Colonic mucosa (tissue), 4 donors: ENCODE measurements around the gene TOB2. TPM values are rescaled to one million over a fixed set of nuclear protein-coding genes. Genes with fewer than 3 reads are reported as not detected.
"Not testable (repeated sequence)": the region's sequence is repeated elsewhere in the genome, so short reads cannot be mapped to it uniquely, and the experiment has no call there.

Experiments used
- DNase-seq: peaks from one replicate; pipeline ENCODE4 v3.0.0-alpha.2; 2020
- H3K27ac ChIP-seq: fragments of 200-600 bp; one replicate; pipeline ENCODE4 v1.8.0; 2021
- H3K27me3 ChIP-seq: fragments of 200-600 bp; one replicate; pipeline ENCODE4 v1.8.0; 2021
- H3K36me3 ChIP-seq: fragments of 200-600 bp; one replicate; pipeline ENCODE4 v1.8.0; 2021
- H3K4me1 ChIP-seq: fragments of 200-600 bp; one replicate; pipeline ENCODE4 v1.8.0; 2021; ENCODE audit warnings: mild to moderate bottlenecking
- H3K4me3 ChIP-seq: fragments of 200-600 bp; one replicate; pipeline ENCODE4 v1.8.0; 2021
- H3K9ac ChIP-seq, 2 donors: one replicate each; pipeline ENCODE4 v1.7.0; 2013; ENCODE audit warnings: control low read depth in 2 of 2, low read depth in 2 of 2, low read length in 2 of 2
- H3K9me3 ChIP-seq: fragments of 200-600 bp; one replicate; pipeline ENCODE4 v1.8.0; 2021
- intact Hi-C: fragments of 100-400 bp; cut with DNase I; formaldehyde crosslinking; loops from one replicate; pipeline ENCODE4 v1.14.1; 2022
- total RNA-seq, 2 donors: library from RNA; stranded (reverse); fragmentation: NEBNext Ultra II Directional in 1 of 2; extraction: Animal tissue kit (Norgen Biotek cat#: 25700) in 1 of 2; gene quantifications; one replicate each; pipeline ENCODE4 v1.2.1, GENCODE V29; 2021
- TF ChIP-seq, protein P1 (sequence below): fragments of 200-600 bp; IDR thresholded peaks from one replicate; pipeline ENCODE4 v1.8.0; 2022; ENCODE audit warnings: antibody characterized with exemption, mild to moderate bottlenecking
- donor health status: healthy.
- donor health status: DM: no; HTN: no; CAD: no.
- donor health status: DM: no; HTN: no; CAD: no.

The TOB2 gene
- total RNA-seq, 2 donors from 2014 or later: 63.2 to 66.1 TPM

DNA sequence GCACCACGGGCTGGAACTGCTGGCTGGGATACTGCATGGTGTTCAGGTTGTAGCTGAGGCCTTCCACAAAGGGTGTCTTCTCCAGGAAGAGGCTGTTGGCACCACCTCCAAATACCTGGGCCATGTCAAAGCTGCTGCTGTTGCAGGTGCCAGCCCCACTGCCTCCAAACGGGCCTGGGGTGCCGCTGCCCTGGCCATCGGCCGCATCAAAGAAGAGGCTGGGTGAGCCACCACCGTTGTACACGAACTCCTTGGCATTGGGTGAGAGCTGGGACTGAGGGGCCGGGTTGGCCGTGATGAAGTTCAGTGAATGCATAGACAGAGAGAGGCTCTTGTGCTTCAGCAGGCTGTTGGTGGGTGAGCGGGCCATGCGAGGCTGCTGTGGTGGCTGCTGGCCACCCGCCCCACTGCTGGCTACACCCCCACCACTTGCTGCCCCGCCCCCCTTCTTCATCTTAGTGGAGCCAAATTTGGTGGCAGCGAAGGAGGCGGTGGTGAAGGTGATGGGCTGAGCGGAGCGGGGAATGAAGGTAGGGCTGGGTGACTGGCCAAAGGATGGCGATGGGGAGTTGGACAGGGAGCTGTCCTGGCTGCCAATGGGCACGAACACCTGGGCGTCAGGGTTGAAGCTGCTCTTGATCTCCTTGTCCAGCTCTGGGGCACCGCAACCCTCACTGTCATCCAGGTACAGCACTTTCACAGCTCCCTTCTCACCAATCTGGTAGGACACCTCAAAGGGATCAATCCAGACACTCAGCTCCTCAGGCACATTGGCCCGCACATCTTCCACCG is 10.1 kb downstream of the TOB2 start:
- no peaks in the 10 kb centered on the region for H3K27me3 ChIP-seq
- TF ChIP-seq, protein P1, sequence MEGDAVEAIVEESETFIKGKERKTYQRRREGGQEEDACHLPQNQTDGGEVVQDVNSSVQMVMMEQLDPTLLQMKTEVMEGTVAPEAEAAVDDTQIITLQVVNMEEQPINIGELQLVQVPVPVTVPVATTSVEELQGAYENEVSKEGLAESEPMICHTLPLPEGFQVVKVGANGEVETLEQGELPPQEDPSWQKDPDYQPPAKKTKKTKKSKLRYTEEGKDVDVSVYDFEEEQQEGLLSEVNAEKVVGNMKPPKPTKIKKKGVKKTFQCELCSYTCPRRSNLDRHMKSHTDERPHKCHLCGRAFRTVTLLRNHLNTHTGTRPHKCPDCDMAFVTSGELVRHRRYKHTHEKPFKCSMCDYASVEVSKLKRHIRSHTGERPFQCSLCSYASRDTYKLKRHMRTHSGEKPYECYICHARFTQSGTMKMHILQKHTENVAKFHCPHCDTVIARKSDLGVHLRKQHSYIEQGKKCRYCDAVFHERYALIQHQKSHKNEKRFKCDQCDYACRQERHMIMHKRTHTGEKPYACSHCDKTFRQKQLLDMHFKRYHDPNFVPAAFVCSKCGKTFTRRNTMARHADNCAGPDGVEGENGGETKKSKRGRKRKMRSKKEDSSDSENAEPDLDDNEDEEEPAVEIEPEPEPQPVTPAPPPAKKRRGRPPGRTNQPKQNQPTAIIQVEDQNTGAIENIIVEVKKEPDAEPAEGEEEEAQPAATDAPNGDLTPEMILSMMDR: no peak
- no peak overlapping the region for H3K27ac ChIP-seq
- no peak overlapping the region for H3K9ac ChIP-seq
- DNase-seq: no peak
- no peak overlapping the region for H3K4me3 ChIP-seq
- H3K4me1 ChIP-seq: no peaks in the 10 kb centered on the region
- intact Hi-C loops: no loop called here
- H3K9me3 ChIP-seq: no peaks in the 10 kb centered on the region
- peaks cover 24% of the 10 kb centered on the region for H3K36me3 ChIP-seq

DNA sequence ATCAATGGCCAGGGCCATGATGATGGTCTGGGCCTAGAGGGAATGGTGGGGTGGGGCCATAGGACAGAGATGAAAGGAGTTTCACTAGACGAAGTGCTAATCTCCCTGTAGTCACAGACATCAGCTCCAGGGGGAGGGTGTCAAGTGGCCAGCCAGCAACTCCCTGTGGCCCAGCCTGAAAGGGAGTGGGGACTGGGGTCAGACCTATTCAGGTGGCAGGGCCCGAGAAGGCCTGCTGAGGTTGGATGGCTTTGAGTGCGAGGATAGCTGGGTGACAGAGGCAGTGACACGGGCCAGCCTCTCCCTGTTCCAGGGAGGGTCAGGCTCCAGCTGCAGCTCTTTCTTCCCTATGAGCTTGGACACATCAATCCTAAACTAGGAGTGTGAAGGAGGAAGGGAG is 11.0 kb downstream of the TOB2 start:
- no peaks in the 10 kb centered on the region for H3K4me1 ChIP-seq
- H3K36me3 ChIP-seq: peaks cover 24% of the 10 kb centered on the region
- intact Hi-C loops: no loop called here
- no peak overlapping the region for H3K27ac ChIP-seq
- H3K4me3 ChIP-seq: no peak overlapping the region
- no peaks in the 10 kb centered on the region for H3K27me3 ChIP-seq
- H3K9ac ChIP-seq: no peak overlapping the region
- H3K9me3 ChIP-seq: no peaks in the 10 kb centered on the region
- TF ChIP-seq, protein P1: no peak
- no peak for DNase-seq

DNA sequence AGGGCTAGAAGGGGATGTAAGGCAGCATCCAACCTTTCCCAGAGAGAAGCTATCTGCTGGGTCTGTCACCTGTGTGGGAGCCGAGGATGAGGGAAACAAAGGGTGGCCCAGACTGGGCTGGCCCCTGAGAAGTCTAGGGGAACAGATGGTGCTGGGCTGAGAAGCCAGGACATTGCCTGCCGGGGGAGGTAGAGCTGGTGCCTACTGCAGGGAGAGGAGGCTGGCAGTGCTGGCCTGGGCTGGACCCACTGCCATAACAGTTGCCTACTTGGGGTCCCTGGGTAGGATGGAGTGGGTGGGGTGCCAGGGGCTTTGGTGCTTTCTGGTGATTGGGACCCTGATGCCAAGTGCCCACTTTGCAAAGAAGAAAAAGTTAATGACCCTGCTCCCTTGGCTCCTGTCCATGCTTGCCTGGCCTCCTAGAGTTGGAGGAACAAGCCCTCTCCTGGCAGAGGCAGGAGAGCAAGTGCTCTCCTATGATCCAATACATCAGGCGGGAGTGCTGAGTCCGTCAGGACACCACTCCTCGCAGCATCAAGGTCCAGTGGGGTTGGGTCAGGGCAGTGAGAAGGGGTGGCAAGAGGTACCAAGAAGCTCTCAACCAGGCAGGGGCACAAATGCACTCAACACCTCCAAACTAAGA is 12.1 kb downstream of the TOB2 start:
- H3K27me3 ChIP-seq, DNase-seq, H3K27ac ChIP-seq, intact Hi-C loops, H3K9ac ChIP-seq, H3K4me3 ChIP-seq, H3K4me1 ChIP-seq, H3K9me3 ChIP-seq: not testable (repeated sequence)
- H3K36me3 ChIP-seq: peaks cover 24% of the 10 kb centered on the region

DNA sequence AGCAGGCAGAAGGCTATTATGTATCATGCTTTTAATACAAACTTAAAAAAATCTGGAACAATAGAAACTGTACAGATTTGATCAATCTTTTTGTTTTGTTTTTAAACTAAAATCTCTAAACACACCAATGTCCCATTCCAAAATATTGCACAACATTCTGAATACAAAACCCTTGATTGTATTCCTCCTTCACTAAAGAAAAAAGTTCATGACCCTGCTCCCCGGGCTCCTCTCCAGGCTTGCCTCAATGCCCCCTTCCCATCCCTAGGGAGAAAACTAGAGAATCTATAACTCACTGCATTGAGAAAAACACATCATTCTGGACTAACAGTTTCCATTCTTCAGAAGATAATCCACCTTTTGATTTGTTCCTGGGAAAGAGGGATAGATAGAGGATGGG is 13.1 kb downstream of the TOB2 start:
- intact Hi-C loops, DNase-seq, H3K27ac ChIP-seq, H3K27me3 ChIP-seq, H3K4me3 ChIP-seq, H3K4me1 ChIP-seq, H3K9ac ChIP-seq, H3K9me3 ChIP-seq: not testable (repeated sequence)
- peaks cover 24% of the 10 kb centered on the region for H3K36me3 ChIP-seq

- Histone ChIP-seq H3K27ac (no peak overlapping the region), H3K27me3 (no peaks in the 10 kb centered on the region), H3K4me1 (no peaks in the 10 kb centered on the region), H3K4me3 (no peak overlapping the region), H3K9me3 (no peaks in the 10 kb centered on the region), H3K9ac (peak overlapping the region in 1 of 2 donors; percentile 12), H3K36me3 (peaks cover 15% of the 10 kb centered on the region)
- intact Hi-C loops: no loop called here
- no peak for DNase-seq
- TF ChIP-seq, protein P1: no peak
These were observed 14.9 kb downstream of the TOB2 start for GRCh38 chr22:41431656-41432055.

DNA sequence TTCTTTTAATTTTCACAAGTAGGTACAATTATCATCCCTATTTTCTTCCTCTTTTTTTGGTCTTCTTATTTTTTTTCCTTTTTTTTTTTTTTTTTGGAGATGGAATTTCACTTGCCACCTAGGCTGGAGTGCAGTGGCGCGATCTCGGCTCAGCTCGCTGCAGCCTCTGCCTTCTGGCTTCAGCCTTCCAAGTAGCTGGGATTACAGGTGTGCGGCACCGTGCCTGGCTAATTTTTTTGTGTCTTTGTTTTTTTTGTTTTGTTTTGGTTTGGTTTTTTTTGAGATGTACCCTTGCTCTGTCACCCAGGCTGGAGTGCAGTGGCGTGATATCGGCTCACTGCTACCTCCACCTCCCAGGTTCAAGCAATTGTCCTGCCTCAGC is 16.7 kb downstream of the TOB2 start:
- intact Hi-C loops: no loop called here
- Histone ChIP-seq H3K4me1 (no peaks in the 10 kb centered on the region), H3K27me3 (no peaks in the 10 kb centered on the region), H3K27ac (no peak overlapping the region), H3K36me3 (no peaks in the 10 kb centered on the region), H3K4me3 (no peak overlapping the region), H3K9me3 (no peaks in the 10 kb centered on the region), H3K9ac (no peak overlapping the region)
- DNase-seq: no peak
- TF ChIP-seq, protein P1: no peak
